DMS 273 (cell line): ENCODE results near the gene CLDN11.

Source experiments
- DNase-seq: peaks from one replicate; lab custom pipeline; 2025; ENCODE audit not compliant: unreplicated experiment; lab: John Stamatoyannopoulos, UW

CLDN11 gene

DNA sequence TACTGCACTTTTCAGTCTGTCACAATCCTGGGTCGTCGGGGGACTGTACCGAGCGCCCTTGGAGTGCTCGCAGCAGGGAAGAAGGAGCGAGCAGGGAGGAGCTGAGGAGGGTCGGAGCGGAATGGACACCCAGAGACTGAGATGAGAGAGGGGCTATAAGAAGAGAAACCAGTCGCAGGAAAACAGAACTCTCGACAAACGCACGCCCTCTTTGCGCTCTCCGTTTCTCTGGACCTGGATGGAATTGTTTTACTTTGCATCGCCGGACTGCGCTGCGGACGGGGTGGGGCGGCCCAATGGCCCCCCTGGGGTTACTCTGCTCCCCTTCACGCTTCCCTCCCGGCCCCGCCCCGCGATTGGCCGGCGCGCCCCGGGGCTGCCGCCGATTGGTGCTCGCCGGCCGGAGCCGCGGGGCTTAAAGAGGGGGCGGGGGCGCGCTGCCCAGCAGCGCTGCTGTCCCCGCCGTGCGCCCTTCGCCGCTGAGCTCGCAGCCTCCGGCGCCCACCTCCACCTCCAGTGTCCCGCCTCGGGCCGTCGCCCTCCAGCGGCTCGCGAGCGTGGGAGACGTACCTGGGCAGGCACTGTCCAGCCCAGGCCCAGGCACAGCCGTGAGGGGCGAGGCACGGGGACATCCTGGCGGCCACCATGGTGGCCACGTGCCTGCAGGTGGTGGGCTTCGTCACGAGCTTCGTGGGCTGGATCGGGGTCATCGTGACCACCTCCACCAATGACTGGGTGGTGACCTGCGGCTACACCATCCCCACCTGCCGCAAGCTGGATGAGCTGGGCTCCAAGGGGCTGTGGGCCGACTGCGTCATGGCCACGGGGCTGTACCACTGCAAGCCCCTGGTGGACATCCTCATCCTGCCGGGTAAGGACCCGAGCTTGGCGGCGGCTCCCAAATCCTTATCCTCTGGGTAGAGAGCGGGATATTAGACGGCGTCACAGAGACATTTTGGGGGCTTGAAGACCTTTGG, at the start of gene CLDN11:
Gene CLDN11 (plus strand): TSS at position 447 of the 977 bp plus-strand sequence. CDS start 199 bp downstream, at position 646.
- peak; percentile 86 for DNase-seq

DNA sequence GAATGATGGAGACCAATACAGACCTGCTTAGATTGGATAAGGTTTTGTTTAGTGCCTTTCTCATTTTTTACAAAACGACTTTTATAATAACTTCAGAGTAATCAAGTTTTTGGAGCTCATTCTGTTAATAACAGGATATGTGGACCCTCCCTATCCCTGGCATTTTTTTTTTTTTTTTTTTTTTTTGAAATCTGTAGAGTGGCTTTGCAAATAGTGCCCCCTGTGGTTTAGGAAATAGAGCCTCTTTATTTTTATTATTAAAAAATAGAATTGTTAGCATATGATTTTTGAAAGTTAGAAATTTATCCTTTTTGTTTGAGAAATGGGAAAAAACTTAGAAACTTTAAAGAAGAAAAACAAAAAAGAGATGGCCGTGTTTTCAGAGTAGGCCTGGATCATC, 49.7 kb upstream of the CLDN11 start:
- DNase-seq: no peak

GRCh38 chr3:170372190-170372879, 46.3 kb upstream of the CLDN11 start:
- DNase-seq: peak; percentile 45

DNA sequence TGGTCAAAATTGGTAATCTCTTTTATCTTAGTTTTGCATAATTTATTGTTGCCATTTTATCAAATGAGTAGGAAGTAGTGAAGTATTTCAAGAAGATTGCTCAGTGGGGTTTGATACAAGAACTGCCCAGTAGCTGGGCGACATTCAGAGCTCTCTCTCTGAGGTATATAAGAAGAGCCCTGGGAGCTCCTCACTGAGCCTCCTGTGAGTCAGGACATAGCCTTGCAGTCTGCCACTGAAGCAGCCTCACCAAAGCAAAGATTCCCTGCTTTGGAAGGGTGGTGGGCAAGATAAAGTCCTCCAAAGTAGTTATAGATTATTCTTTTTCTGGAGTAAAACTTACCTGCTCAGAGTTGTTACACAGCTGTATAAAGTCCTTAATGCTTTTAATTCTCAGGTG, 35.1 kb upstream of the CLDN11 start:
- DNase-seq: no peak

GRCh38 chr3:170386468-170386867, 32.2 kb upstream of the CLDN11 start:
- DNase-seq: no peak

DNA sequence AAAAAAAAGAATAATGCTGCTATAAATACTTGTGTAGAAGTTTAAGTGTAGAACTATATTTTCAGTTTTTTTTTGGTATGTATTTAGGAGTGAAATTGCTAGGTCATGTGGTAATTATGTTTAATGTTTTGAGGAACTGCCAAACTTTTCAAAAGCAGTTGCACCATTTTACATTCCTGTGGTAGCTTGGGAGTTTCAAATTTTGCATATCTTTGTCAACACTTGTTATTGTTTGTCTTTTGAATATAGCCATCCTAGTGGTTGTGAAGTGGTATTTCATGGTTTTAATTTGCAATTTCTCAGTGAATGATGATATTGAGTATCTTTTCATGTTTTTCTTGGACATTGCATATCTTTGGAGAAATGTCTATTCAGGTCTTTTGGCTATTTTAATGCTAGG, 30.7 kb upstream of the CLDN11 start:
- DNase-seq: no peak

DNA sequence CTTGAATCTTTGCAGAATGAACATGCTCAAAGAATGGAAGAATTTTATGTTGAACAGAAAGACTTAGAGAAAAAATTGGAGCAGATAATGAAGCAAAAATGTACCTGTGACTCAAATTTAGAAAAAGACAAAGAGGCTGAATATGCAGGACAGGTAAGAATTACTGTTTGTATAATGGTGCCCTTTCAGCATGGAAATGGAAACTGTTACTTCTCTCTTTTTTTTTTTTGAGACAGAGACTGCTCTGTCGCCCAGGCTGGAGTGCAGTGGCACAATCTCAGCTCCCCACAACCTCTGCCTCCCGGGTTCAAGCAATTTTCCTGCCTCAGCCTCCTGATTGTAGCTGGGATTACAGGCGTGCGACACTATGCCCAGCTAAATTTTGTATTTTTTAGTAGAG, 27.6 kb upstream of the CLDN11 start:
- no peak for DNase-seq

DNA sequence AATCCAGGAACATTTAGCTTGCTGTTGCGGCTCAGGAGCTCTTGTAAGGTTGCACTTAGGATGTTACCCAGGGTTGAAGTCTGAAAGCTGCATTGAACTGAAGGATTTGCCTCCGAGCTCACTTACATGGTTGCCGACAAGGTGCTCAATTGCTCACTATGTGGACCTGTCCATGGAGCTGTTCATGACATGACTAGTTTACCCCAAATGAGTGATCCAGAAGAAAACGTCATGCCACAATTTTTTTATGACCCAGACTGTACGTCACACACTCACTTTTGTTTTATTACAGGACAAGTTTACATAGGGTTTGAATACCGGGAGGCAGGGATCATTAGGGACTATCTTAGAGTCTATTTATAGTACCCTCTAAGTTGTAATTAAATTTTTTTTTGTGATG, 21.0 kb upstream of the CLDN11 start:
- DNase-seq: no peak

GRCh38 chr3:170405101-170405500, 13.6 kb upstream of the CLDN11 start:
- DNase-seq: no peak

GRCh38 chr3:170410428-170411029, 8.1 kb upstream of the CLDN11 start:
- peak; percentile 76 for DNase-seq

- DNase-seq: no peak
Measured at GRCh38 chr3:170413291-170413690, 5.4 kb upstream of the CLDN11 start.

DNA sequence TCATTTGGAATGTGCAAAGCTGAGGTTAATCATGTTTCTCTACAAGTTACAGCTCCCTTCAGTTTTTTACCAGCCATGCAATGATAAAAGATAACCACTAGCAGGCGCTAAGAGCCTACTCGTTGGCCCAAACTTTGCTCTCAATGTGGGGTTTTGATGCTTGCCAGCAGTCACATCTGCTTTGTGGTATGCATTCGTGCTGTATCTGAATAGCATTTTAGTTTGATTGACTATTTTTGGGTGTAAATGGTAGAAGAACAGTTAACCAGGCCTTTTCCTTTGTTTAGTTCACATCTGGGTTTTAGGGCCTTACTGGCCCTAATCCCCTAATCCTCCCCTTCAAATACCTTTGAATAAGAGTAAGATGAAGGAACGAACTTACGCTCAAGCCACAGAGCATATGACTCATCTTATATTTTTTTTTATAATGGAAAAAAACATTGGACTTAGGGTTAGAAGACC, 4.4 kb upstream of the CLDN11 start:
- DNase-seq: peak; percentile 91

- no peak for DNase-seq
Measured at GRCh38 chr3:170417090-170417489, 1.6 kb upstream of the CLDN11 start.

GRCh38 chr3:170419557-170420087, 954 bp downstream of the CLDN11 start:
- DNase-seq: peak; percentile 78

GRCh38 chr3:170420307-170420821, 1.7 kb downstream of the CLDN11 start:
- DNase-seq: peak; percentile 31

GRCh38 chr3:170421111-170421641, 2.5 kb downstream of the CLDN11 start:
- peak; percentile 19 for DNase-seq

- no peak for DNase-seq
Measured at GRCh38 chr3:170421758-170422157, 3.1 kb downstream of the CLDN11 start.

GRCh38 chr3:170423001-170423615, 4.4 kb downstream of the CLDN11 start:
- DNase-seq: no peak

- no peak for DNase-seq
Measured at GRCh38 chr3:170424879-170425278, 6.2 kb downstream of the CLDN11 start.

DNA sequence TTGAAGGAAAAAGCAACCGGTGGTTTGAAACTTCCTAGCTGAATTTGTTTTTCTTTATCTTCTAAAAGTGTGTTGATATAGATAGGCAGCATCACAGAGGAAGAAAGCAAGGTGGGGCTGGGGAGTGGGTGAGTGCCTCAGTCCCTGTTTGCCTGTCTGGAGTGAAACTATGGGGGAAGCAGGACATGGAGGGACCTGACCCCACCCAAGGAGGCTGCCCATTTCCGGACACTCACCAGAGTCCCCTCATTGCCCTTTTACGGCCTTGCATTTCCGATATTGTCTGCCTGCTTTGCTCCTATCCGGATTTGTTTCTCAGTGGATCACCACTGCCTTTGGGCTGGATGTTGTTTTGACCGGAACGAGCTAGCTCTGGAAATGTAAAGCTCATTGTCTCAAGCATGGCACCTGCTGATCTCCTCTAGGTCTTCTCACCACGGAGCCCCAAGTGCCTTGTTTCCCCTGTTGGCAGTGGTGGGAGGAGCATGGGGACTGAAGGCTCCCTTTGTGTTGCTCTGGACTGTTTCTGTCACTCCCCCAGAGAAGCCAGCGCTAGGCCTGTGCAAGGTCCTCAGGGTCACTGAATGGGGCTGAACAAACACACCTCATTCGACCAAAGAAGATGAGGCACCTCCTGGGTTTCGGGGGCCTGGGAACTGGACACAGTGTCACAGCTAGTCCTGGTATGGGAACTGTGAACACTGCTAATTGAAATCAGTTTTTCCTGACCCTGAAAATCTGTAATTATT, 7.0 kb downstream of the CLDN11 start:
- no peak for DNase-seq
